NCI-H82 treated with DMSO at 0.1 percent for 48 hours (cell line): ENCODE measurements around the gene SLC36A2.
"Not testable (repeated sequence)": the region's sequence is repeated elsewhere in the genome, so short reads cannot be mapped to it uniquely, and the experiment has no call there.

ENCODE experiments used
- DNase-seq: peaks from one replicate; lab custom pipeline; 2025; ENCODE audit not compliant: unreplicated experiment; lab: John Stamatoyannopoulos, UW

Gene SLC36A2

GRCh38 chr5:151327585-151327984, 19.8 kb downstream of the SLC36A2 start:
- DNase-seq: no peak

- no peak for DNase-seq
Measured at GRCh38 chr5:151326266-151326665, 21.1 kb downstream of the SLC36A2 start.

GRCh38 chr5:151320481-151320880, 26.9 kb downstream of the SLC36A2 start:
- no peak for DNase-seq

- no peak for DNase-seq
Measured at GRCh38 chr5:151318850-151319732, 28.3 kb downstream of the SLC36A2 start.

- DNase-seq: no peak
Measured at GRCh38 chr5:151317871-151318270, 29.5 kb downstream of the SLC36A2 start.

- DNase-seq: no peak
Measured at GRCh38 chr5:151315998-151316597, 31.3 kb downstream of the SLC36A2 start.

- no peak for DNase-seq
Measured at GRCh38 chr5:151313357-151313756, 34.0 kb downstream of the SLC36A2 start.

- no peak for DNase-seq
Measured at GRCh38 chr5:151312756-151313324, 34.5 kb downstream of the SLC36A2 start.

- no peak for DNase-seq
Measured at GRCh38 chr5:151310932-151311331, 36.4 kb downstream of the SLC36A2 start.

GRCh38 chr5:151309821-151310220, 37.5 kb downstream of the SLC36A2 start:
- DNase-seq: not testable (repeated sequence)

GRCh38 chr5:151309266-151309665, 38.1 kb downstream of the SLC36A2 start:
- DNase-seq: not testable (repeated sequence)

- no peak for DNase-seq
Measured at GRCh38 chr5:151303666-151304065, 43.7 kb downstream of the SLC36A2 start, which contains the start of gene SLC36A3. SLC36A3 (minus strand) TSS chr5:151303766; CDS start chr5:151303354, 412 bp downstream.

GRCh38 chr5:151298063-151298855, 49.1 kb downstream of the SLC36A2 start:
- peak; percentile 61 for DNase-seq

- no peak for DNase-seq
Measured at GRCh38 chr5:151296974-151297373, 50.4 kb downstream of the SLC36A2 start.

- DNase-seq: no peak
Measured at GRCh38 chr5:151296478-151296830, 50.9 kb downstream of the SLC36A2 start.

- no peak for DNase-seq
Measured at GRCh38 chr5:151295791-151296477, 51.4 kb downstream of the SLC36A2 start.

- no peak for DNase-seq
Measured at GRCh38 chr5:151295138-151295537, 52.2 kb downstream of the SLC36A2 start.

GRCh38 chr5:151293624-151294023, 53.7 kb downstream of the SLC36A2 start:
- DNase-seq: no peak

GRCh38 chr5:151288180-151288579, 59.2 kb downstream of the SLC36A2 start:
- DNase-seq: no peak

GRCh38 chr5:151286246-151286645, 61.1 kb downstream of the SLC36A2 start:
- DNase-seq: no peak

- no peak for DNase-seq
Measured at GRCh38 chr5:151285683-151286082, 61.7 kb downstream of the SLC36A2 start.
